Stimulated activated CD4-positive, alpha-beta T cell treated with anti-CD3 and anti-CD28 coated beads, TNF-alpha, amount 100 ng/mL, for 48 hours (primary cell): ENCODE measurements around the gene CFDP1.
"Not testable (repeated sequence)": the region's sequence is repeated elsewhere in the genome, so short reads cannot be mapped to it uniquely, and the experiment has no call there.

Source experiments
- DNase-seq, 3 donors: peaks; one replicate each; pipeline ENCODE4 v3.0.0-alpha.2; 2020; ENCODE audit warnings: low read depth in 3 of 3

The CFDP1 gene

GRCh38 chr16:75458439-75458838 lies 25.1 kb upstream of the CFDP1 start:
- DNase-seq: no peak

DNA sequence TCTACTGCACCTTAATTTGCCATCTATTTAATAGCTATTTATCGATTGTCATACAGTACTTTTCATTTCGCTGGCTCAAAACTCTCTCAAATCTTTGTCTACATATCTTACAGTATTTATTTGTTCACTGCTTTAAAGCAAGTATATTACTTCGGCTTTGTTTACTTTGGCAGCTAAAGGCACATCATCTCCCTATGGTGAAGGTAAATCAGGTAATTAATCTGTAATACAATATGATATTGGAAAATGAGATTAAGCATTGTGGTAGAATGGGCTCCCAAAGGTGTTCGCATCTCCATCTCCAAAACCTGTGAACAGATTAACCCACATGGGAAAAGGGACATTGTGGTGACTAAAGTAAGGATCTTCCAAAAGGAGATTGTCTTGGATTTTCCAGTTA lies 24.7 kb upstream of the CFDP1 start:
- DNase-seq: no peak

DNA sequence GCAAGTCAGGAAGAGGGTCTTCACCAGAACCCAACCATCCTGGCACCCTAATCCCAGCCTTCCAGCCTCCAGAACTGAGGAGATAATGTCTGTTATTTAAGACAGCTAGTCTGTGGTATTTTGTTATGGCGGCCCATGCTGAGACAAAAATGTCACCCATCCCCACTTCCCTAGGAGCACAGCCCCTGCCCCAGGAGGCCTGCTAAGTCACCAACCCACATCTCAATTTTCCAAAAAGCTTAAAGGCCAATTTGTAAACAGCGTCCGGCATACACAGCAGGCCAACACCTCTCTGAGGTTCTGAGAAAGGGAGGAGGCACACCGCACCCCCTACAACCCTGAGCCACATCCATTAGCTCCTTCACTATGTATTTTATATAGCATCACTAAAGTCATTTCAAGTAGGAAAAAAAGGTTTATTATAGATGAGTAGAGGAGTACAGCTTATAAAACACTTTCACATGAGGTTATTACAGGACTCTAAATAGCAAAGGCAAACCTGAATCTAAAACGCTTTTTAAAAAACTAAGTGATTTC lies 24.2 kb upstream of the CFDP1 start:
- DNase-seq: no peak

GRCh38 chr16:75456971-75457370 lies 23.7 kb upstream of the CFDP1 start:
- DNase-seq: no peak

GRCh38 chr16:75456486-75456885 lies 23.2 kb upstream of the CFDP1 start:
- DNase-seq: not testable (repeated sequence)

DNA sequence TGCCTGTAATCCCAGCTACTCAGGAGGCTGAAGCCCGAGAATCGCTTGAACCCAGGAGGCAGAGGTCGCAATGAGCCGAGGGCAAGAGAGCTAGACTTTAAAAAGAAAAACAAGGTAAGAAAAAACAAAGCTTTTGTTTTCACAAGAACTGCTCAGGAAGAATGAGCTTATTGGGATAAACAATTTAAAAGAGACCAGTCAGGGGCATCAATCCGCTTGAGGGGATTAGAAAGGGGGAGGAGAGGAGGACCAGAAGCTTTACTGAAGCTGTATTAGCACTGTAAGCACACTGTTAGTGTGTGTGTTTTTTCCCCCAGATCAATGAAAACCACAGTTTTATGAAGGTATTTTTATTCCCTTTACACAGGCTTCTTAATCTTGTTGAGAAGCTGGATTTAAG lies 22.4 kb upstream of the CFDP1 start:
- DNase-seq: no peak

- DNase-seq: no peak
Observed at GRCh38 chr16:75452464-75453190, 19.3 kb upstream of the CFDP1 start.

GRCh38 chr16:75446416-75446815 lies 13.1 kb upstream of the CFDP1 start:
- no peak for DNase-seq

GRCh38 chr16:75445298-75445697 lies 12.0 kb upstream of the CFDP1 start:
- no peak for DNase-seq

DNA sequence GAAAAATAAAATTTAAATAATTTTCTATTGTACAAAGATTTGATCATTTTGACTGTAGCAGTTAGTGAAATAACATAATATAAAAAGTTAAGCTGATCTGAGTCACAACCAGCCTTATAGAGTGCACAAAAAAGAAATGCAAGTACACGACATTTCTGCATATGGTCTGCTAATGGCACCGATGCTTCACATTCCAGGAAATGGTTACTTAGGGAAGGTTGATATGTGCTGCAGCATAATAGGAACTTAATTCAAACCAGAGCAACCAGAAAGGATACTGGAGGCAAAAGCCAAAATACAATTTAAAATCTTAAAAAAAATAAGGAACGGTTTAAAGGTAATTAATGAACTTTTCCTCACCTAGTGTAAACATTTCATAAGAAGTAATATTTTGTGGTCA lies 10.0 kb upstream of the CFDP1 start:
- DNase-seq: no peak

- DNase-seq: peak; percentile 9 to 44 (median 36)
Observed at GRCh38 chr16:75433732-75434413, 570 bp upstream of the CFDP1 start.

DNA sequence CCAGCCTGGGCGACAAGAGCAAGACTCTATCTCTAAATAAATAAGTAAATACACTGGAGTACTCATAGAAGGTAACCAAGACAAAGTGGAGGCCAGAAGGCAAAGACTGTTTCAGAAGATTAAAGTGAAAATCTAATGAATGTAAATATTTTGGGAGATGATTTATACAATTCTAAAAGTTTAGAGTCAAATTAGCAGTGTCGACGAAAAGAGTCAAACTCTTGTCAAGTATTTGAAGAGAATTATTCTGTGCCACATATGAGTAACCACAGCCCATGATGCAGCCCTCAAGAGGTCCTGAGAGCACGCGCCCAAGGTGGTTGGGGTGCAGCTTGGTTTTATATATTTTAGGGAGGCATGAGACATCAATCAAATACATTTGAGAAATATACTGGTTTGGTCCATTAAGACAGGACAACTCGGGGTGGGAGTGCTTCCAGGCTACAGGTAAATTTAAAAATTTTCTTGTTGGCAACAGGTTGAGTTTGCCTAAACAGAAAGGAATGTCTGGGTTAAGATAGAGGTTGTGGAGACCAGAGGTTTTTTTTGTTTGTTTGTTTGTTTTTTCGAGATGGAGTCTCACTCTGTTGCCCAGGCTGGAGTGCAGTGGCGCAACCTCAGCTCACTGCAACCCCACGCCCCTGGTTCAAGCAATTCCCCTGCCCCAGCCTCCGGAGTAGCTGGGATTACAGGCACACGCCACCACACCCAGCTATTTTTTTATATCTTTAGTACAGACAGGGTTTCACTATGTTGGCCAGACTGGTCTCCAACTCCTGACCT lies 3.5 kb downstream of the CFDP1 start:
- DNase-seq: no peak

- DNase-seq: not testable (repeated sequence)
Observed at GRCh38 chr16:75426524-75426923, 6.8 kb downstream of the CFDP1 start.

DNA sequence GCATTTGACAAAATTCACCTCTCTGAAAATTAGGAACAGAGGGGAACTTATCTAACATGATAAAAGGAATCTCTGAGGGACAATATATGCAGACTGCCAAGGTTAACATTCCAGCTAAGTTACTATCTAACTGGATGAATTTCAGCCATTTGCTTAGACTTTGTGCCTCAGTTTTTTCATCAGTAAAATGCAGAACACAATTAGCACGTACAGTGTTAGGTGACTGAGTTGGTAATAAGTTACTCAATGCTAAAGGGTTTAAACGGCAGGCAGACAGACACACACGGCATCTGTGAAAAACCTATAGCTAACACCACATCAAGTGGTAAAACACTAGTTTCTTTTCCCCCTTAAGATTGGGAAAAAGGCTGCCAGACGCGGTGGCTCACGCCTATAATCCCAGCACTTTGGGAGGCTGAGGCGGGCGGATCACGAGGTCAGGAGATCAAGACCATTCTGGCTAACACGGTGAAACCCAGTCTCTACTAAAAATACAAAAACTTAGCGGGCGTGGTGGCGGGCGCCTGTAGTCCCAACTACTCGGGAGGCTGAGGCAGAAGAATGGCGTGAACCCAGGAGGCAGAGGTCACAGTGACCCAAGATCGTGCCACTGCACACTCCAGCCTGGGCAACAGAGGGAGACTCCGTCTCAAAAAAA lies 9.1 kb downstream of the CFDP1 start:
- DNase-seq: not testable (repeated sequence)

DNA sequence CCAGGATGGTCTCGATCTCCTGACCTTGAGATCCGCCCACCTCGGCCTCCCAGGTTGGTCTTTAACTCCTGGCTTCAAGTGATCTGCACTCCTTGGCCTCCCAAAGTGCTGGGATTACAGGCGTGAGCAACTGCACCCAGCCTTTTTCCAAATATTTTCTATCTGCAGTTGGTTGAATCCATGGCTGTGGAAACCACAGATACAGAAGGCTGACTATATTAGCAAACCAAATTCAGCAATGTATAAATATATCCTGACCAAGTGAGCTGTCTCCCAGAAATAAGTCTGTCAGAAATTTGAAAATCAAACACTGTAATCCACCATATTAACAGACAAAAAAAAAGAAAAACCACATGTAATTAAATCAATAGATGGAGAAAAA lies 9.6 kb downstream of the CFDP1 start:
- no peak for DNase-seq

DNA sequence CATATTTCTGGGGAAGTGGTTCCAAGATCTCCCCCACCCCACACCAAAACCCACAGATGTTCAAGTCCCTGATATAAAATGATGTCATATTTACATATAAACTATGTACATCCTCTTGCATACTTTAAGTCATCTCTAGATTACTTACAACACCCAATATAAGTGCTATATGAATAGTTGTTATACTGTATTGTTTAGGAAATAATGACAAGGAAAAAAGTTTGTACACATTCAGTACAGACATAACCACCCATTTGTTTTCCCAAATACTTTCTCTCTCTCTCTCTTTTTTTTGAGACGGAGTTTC lies 11.5 kb downstream of the CFDP1 start:
- DNase-seq: no peak

- DNase-seq: peak in 2 of 3 donors; percentile 6 to 8
Observed at GRCh38 chr16:75420987-75421819, 12.1 kb downstream of the CFDP1 start.

DNA sequence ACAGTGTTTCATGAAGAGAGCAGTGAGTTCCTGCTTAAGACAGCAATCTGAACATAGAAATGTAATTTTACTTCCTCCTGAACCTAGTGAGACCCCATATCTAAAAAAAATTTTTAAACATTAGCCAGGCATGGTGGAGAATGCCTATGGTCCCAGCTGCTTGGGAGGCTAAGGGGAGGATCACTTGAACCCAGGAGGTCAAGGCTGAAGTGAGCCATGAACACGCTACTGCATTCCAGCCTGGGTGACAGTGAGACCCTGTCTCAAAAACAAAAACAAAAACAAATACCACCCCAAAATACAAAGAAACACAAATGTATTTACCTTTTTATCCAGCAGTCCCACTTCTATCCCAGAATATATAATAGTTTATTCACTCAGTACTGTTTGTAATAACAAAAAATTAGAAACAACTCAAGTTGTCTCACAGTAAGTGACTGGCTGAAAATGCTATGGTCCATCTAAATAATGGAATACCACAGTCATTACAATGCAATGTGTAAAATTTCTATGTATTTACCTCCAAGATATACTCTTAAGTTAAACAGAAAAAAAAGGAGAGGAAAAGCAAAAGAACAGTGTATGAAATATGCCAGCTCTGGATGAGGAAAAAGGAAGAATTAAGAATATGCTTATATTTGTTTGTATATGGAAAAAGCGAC lies 16.3 kb downstream of the CFDP1 start:
- DNase-seq: no peak

- DNase-seq: no peak
Observed at GRCh38 chr16:75415169-75415905, 18.0 kb downstream of the CFDP1 start.

- no peak for DNase-seq
Observed at GRCh38 chr16:75413951-75414350, 19.4 kb downstream of the CFDP1 start.
